Measurements from ENCODE around the gene KRTAP12-1.
A peak's percentile ranks its signal among the peaks of the same experiment; 100 is the strongest.

Gene KRTAP12-1

GRCh38 chr21:44681861-44682579 is at the start of gene KRTAP12-1:
KRTAP12-1 (minus strand) TSS chr21:44682163; CDS start chr21:44682123, 40 bp downstream.
- no peak for DNase-seq

- DNase-seq, result no peak
These were observed 49.1 kb upstream of the KRTAP12-1 start for GRCh38 chr21:44730951-44731579.

- DNase-seq, result no peak
These were observed 48.0 kb upstream of the KRTAP12-1 start for GRCh38 chr21:44730028-44730395.

GRCh38 chr21:44729336-44730027 is 47.5 kb upstream of the KRTAP12-1 start:
- no peak for DNase-seq

GRCh38 chr21:44728716-44729115 is 46.8 kb upstream of the KRTAP12-1 start:
- no peak for DNase-seq

GRCh38 chr21:44727757-44728156 is 45.8 kb upstream of the KRTAP12-1 start:
- no peak for DNase-seq

GRCh38 chr21:44727321-44727720 is 45.4 kb upstream of the KRTAP12-1 start:
- DNase-seq, result no peak

GRCh38 chr21:44726826-44727225 is 44.9 kb upstream of the KRTAP12-1 start:
- DNase-seq, result no peak

GRCh38 chr21:44724926-44725325 is 43.0 kb upstream of the KRTAP12-1 start:
- no peak for DNase-seq

- no peak for DNase-seq
These were observed 42.2 kb upstream of the KRTAP12-1 start for GRCh38 chr21:44724196-44724595.

- no peak for DNase-seq
These were observed 41.5 kb upstream of the KRTAP12-1 start for GRCh38 chr21:44723177-44724131.

- DNase-seq, result no peak
These were observed 40.8 kb upstream of the KRTAP12-1 start for GRCh38 chr21:44722731-44723130.

GRCh38 chr21:44720170-44720569 is 38.2 kb upstream of the KRTAP12-1 start:
- no peak for DNase-seq

GRCh38 chr21:44718571-44718970 is 36.6 kb upstream of the KRTAP12-1 start:
- no peak for DNase-seq

- DNase-seq, result peak; percentile 9
These were observed 36.1 kb upstream of the KRTAP12-1 start for GRCh38 chr21:44718093-44718492.

- peak; percentile 34 for DNase-seq
These were observed 35.0 kb upstream of the KRTAP12-1 start for GRCh38 chr21:44716984-44717383.

GRCh38 chr21:44714905-44715304 is 32.9 kb upstream of the KRTAP12-1 start:
- no peak for DNase-seq

- DNase-seq, result no peak
These were observed 31.9 kb upstream of the KRTAP12-1 start for GRCh38 chr21:44713846-44714245.

- no peak for DNase-seq
These were observed 31.2 kb upstream of the KRTAP12-1 start for GRCh38 chr21:44713130-44713529.

GRCh38 chr21:44712203-44713028 is 30.5 kb upstream of the KRTAP12-1 start:
- DNase-seq, result no peak

GRCh38 chr21:44711327-44712202 is 29.6 kb upstream of the KRTAP12-1 start, which contains the start of gene TSPEAR:
TSPEAR (minus strand) TSS chr21:44711572; CDS start chr21:44711514, 58 bp downstream.
- no peak for DNase-seq
